ENCODE results near the gene SLC25A5. TPM values are rescaled to one million over a fixed set of nuclear protein-coding genes. Genes with fewer than 3 reads are reported as not detected.
A peak's percentile ranks its signal among the peaks of the same experiment; 100 is the strongest.

The SLC25A5 gene
- total RNA-seq, 1 experiment from 2014 or later, result 573 TPM

GRCh38 chrX:119424999-119425398 lies 43.2 kb upstream of the SLC25A5 start (continued):
- TF ChIP-seq, protein P1, sequence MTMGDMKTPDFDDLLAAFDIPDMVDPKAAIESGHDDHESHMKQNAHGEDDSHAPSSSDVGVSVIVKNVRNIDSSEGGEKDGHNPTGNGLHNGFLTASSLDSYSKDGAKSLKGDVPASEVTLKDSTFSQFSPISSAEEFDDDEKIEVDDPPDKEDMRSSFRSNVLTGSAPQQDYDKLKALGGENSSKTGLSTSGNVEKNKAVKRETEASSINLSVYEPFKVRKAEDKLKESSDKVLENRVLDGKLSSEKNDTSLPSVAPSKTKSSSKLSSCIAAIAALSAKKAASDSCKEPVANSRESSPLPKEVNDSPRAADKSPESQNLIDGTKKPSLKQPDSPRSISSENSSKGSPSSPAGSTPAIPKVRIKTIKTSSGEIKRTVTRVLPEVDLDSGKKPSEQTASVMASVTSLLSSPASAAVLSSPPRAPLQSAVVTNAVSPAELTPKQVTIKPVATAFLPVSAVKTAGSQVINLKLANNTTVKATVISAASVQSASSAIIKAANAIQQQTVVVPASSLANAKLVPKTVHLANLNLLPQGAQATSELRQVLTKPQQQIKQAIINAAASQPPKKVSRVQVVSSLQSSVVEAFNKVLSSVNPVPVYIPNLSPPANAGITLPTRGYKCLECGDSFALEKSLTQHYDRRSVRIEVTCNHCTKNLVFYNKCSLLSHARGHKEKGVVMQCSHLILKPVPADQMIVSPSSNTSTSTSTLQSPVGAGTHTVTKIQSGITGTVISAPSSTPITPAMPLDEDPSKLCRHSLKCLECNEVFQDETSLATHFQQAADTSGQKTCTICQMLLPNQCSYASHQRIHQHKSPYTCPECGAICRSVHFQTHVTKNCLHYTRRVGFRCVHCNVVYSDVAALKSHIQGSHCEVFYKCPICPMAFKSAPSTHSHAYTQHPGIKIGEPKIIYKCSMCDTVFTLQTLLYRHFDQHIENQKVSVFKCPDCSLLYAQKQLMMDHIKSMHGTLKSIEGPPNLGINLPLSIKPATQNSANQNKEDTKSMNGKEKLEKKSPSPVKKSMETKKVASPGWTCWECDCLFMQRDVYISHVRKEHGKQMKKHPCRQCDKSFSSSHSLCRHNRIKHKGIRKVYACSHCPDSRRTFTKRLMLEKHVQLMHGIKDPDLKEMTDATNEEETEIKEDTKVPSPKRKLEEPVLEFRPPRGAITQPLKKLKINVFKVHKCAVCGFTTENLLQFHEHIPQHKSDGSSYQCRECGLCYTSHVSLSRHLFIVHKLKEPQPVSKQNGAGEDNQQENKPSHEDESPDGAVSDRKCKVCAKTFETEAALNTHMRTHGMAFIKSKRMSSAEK (CRISPR knock-in tag; IDR thresholded peaks at IDR 0.05; ENCODE audit: borderline replicate concordance), result no peak
- TF ChIP-seq RORB (CRISPR knock-in tag; IDR thresholded peaks at IDR 0.05), result no peak
- TF ChIP-seq, protein P2, sequence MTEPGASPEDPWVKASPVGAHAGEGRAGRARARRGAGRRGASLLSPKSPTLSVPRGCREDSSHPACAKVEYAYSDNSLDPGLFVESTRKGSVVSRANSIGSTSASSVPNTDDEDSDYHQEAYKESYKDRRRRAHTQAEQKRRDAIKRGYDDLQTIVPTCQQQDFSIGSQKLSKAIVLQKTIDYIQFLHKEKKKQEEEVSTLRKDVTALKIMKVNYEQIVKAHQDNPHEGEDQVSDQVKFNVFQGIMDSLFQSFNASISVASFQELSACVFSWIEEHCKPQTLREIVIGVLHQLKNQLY (CRISPR knock-in tag; IDR thresholded peaks at IDR 0.05), result no peak
- TF ChIP-seq ATF2 (CRISPR knock-in tag; IDR thresholded peaks at IDR 0.05; ENCODE audit: borderline replicate concordance, low read depth), result no peak
- TF ChIP-seq ZNF416 (CRISPR knock-in tag; IDR thresholded peaks at IDR 0.05), result no peak
- TF ChIP-seq ZNF317 (CRISPR knock-in tag; IDR thresholded peaks at IDR 0.05; ENCODE audit: borderline replicate concordance, low read depth), result no peak

DNA sequence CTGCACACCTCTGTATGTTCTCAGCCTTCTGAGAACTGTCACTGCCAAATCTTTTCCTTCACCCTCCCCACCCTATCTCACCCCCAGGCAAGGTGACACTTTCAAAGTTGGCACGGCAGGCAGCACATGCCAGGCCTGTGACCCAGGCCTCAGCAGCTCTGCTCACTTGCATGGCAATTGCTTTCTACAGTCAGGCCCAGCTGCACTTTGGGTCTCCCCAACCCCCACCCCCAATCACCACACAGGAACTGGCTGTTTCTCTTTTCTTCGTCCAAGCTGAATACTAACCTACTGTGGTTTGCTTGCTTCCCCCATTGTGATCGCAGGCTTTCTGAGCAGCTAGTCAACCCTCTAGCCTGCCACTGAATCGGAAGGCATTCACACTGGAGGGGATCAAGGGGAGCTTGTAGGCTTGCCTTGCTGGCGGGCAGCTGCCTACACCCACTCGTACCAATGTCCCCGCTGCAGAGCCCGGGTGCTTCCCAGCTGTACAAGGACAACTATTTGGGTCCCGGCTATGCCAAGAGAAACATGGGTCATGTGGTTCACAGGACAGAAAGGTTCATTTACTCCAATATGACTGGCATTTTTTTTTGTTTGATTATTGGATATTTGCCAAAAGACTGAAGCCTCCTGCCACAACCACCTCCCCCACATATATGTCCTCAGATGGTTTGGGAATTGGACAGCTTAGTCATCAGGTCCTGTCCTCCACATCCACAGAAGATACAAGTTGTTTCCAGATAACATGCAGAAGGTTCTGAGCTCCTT lies 41.0 kb upstream of the SLC25A5 start:
- DNase-seq (ENCODE audit: low spot score), result no peak
- ChIA-PET POLR2A (no interaction called here), CTCF (interaction anchor here (0.5 to 1.4 kb wide), 2 partner anchors 37 to 260 kb away, joined by 3 read pairs; no protein-coding TSS in a partner anchor)
- no peak overlapping the region for H3K4me3 Mint-ChIP-seq
- H3K36me3 Mint-ChIP-seq, result peaks cover 5% of the 10 kb centered on the region; the same call in 1 of the 2 replicates
- H3K27ac Mint-ChIP-seq, result no peak overlapping the region; the same call in 1 of the 2 replicates
- H3K9me3 Mint-ChIP-seq, result no peaks in the 10 kb centered on the region
- peaks cover 14% of the 10 kb centered on the region for H3K4me1 Mint-ChIP-seq
- no peaks in the 10 kb centered on the region for H3K27me3 Mint-ChIP-seq (ENCODE audit: low read depth)
- TF ChIP-seq SP1 (CRISPR knock-in tag; conservative IDR thresholded peaks at IDR 0.05) (no peak), SMAD3 (CRISPR knock-in tag; IDR thresholded peaks at IDR 0.05; ENCODE audit: borderline replicate concordance) (no peak), ZNF671 (CRISPR knock-in tag; IDR thresholded peaks at IDR 0.05) (no peak), NR3C1 (CRISPR knock-in tag; conservative IDR thresholded peaks at IDR 0.05; ENCODE audit: low read depth) (no peak), HMGA2 (CRISPR knock-in tag; IDR thresholded peaks at IDR 0.05) (no peak), CBFB (CRISPR knock-in tag; IDR thresholded peaks at IDR 0.05; ENCODE audit: low read depth) (no peak), GABPB1 (CRISPR knock-in tag; IDR thresholded peaks at IDR 0.05) (no peak), ZNF317 (CRISPR knock-in tag; IDR thresholded peaks at IDR 0.05; ENCODE audit: borderline replicate concordance, low read depth) (no peak), ATF6 (CRISPR knock-in tag; IDR thresholded peaks at IDR 0.05) (no peak), STAT6 (CRISPR knock-in tag; conservative IDR thresholded peaks at IDR 0.05; ENCODE audit: low read depth) (no peak), ZNF121 (CRISPR knock-in tag; IDR thresholded peaks at IDR 0.05) (no peak), FOXP1 (CRISPR knock-in tag; IDR thresholded peaks at IDR 0.05; ENCODE audit: borderline replicate concordance) (no peak), E2F4 (CRISPR knock-in tag; IDR thresholded peaks at IDR 0.05; ENCODE audit: borderline replicate concordance, low read depth) (no peak), TCF7 (CRISPR knock-in tag; IDR thresholded peaks at IDR 0.05; ENCODE audit: low read depth) (no peak), KAT7 (CRISPR knock-in tag; IDR thresholded peaks at IDR 0.05; ENCODE audit: borderline replicate concordance) (no peak)
- TF ChIP-seq, protein P3, sequence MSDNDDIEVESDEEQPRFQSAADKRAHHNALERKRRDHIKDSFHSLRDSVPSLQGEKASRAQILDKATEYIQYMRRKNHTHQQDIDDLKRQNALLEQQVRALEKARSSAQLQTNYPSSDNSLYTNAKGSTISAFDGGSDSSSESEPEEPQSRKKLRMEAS (CRISPR knock-in tag; IDR thresholded peaks at IDR 0.05), result no peak
- peak; percentile 60 for ATAC-seq
